GM18511 (cell line): ENCODE measurements around the gene FHIP2A.
"Not testable (repeated sequence)": the region's sequence is repeated elsewhere in the genome, so short reads cannot be mapped to it uniquely, and the experiment has no call there.

ENCODE experiments used
- ATAC-seq: cut with Tn5 transposase; IDR thresholded peaks from one replicate; pipeline ENCODE4 v1.9.1; 2021; ENCODE audit warnings: mild to moderate bottlenecking, moderate library complexity; ENCODE audit not compliant: unreplicated experiment

The FHIP2A gene

GRCh38 chr10:114855776-114856543 is 34.4 kb downstream of the FHIP2A start:
- ATAC-seq = no peak

DNA sequence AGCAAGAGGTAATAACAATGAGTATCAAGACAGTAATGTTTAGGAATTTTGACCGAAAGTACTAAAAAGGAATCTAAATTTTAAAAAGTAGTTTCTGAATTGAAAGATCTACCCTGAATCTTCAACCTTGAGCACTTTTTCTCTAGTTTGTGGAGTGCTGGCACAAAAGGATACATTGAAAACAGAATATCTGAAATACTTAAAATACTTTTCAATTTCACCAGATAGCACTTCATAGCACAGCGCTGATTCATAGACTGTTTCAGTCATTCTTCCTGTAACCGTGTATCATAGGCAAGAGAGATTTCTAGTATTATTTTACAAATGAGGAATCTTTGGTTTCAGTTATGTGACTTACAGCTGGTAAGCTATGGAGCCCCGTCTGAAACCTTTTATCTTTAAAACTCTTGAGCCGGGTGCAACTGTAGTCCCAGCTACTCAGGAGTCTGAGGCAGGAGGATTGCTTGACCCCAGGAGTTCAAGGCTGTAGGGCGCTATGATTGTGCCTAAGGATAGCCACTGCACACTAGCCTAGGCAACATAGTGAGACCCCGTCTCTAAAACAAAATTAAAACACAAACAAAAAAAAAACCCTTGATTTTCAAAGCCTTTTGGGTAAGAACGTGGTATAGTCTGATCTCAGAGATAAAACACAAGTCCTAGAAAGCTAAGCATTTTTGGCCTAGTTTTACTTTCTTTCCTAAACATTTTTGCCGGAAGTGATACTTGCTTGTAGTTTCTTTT is 35.1 kb downstream of the FHIP2A start:
- no peak for ATAC-seq

GRCh38 chr10:114857288-114857565 is 35.6 kb downstream of the FHIP2A start:
- not testable (repeated sequence) for ATAC-seq

- ATAC-seq = no peak
Observed at GRCh38 chr10:114857922-114858629, 36.5 kb downstream of the FHIP2A start.

- no peak for ATAC-seq
Observed at GRCh38 chr10:114859222-114859621, 37.6 kb downstream of the FHIP2A start.

DNA sequence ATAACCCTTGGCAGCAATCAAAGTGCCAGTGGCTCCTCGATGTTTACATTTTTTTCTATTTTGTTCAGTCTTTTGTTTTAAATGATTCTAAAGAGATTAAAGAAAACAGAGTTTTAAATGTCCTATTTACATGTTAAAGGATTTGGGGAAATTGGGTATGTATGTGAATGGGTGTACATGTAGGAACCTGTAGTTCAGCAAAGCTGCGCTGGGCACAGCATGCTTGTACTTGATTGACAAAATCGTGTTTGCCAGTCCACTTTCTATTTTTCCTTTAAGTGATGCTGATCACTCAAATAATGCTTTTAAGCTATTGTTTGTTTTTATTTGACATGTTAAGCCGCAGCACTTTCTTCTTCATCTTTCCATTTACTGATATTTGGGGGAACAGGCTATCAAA is 40.9 kb downstream of the FHIP2A start:
- no peak for ATAC-seq

DNA sequence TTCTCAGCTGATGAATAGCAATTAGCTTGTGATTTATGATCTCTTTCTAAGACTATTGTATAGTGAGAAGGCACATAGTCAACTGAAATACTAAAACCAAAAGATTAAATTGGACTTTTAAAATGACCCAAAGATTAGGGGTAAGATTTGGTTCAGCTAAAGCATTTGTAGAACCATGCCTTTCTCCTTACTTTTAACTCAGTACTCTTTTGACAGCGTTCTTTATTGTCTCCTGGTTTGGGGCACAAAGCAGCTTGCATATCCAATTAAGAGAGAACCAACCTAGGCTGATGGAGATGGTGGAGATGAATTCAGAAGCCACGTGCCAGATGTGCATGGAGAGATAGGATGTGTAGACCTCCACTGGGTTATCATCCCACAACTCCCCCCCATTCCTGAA is 45.8 kb downstream of the FHIP2A start:
- no peak for ATAC-seq

- ATAC-seq = no peak
Observed at GRCh38 chr10:114868870-114869519, 47.4 kb downstream of the FHIP2A start.

DNA sequence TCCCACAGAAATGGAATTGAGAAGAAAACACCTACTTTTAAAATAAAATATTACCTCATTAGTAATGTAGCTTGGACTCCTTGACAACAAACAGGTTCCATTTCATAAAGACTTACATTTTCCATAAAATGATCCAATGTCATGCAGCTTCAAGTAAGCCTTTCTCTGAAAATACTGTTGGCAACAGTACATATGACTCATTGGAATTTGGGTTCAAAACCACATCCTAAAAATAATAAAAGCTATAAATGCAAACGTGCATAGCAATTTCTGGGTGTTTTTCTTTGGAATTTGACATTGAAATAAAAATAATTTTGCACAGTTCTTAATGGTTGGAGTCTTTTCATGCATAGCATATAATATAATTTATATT is 47.9 kb downstream of the FHIP2A start:
- no peak for ATAC-seq

DNA sequence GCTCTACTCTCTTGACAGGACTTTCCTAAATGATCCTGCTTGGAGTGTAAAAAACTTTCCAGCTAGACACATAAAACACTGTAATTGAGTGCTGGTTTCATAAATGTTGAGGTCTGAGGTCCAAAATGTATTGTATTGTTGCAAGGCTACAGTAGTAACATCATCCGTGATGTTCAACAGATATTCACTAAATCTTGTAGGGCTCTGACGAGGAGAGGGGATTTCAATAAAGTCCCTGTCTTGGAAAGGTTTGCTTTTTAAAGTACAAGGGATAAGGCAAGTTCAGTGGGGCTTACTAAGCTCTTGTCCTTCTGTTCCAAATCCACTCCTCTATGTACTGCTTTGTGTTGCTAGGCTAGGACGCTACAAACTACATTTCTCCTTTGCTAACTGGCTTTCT is 48.9 kb downstream of the FHIP2A start:
- ATAC-seq = no peak

GRCh38 chr10:114871379-114871778 is 49.8 kb downstream of the FHIP2A start:
- no peak for ATAC-seq
